Activated CD4-positive, CD25-positive, alpha-beta regulatory T cell (primary cell): ENCODE results near the gene SCLT1.

Source experiments
- DNase-seq, 4 experiments: peaks; one replicate each; lab custom pipeline; 2025; lab: John Stamatoyannopoulos, UW

The SCLT1 gene

DNA sequence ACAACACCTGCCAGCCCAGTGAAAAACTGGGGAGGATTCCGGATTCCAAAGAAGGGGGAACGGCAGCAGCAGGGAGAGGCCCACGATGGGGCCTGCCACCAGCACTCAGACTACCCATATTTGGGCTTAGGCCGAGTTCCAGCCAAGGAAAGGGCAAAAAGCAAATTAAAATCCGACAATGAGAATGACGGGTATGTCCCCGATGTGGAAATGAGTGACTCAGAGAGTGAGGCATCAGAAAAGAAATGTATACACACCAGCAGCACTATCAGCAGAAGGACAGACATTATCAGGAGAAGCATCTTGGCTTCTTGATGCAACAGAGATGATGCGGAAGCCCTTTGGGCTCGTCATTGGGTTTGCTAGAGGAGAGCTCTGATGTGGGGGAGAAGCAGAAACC lies 221.4 kb downstream of the SCLT1 start:
- DNase-seq, result no peak

DNA sequence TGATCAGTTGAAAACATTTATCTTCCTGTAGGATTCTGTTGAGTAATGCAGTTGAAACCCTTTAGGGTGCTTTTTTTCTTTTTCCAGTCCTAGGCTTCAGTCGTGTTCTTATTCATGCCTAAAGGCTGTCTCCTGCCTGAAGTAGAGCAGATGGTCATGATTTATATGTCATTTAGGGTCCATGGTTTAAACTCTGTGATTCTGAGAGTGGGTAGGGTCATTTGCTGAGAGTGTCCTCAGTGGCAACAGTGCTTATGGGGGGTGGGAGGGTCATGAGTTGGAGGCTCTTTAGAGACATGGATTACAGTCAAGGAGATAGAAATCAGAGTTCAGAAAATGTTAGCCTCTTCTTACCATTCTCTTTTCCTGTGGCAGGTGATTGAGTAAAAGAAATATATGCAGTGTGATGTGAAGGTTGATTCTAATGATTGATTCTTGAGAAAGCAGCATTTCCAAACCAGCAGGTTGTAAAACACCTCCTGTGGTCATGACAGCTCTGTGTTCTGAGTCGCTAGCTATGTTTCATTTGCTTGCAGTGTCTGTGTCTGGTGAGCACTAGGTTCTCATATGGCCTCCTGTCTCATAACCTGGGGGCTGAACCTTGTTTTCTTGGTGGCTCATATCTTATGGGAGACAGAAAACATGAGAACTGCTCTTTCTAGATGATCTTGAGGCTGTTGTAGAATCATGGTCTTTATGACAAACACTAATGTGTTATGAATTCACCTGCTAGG lies 223.4 kb downstream of the SCLT1 start:
- DNase-seq, result no peak

DNA sequence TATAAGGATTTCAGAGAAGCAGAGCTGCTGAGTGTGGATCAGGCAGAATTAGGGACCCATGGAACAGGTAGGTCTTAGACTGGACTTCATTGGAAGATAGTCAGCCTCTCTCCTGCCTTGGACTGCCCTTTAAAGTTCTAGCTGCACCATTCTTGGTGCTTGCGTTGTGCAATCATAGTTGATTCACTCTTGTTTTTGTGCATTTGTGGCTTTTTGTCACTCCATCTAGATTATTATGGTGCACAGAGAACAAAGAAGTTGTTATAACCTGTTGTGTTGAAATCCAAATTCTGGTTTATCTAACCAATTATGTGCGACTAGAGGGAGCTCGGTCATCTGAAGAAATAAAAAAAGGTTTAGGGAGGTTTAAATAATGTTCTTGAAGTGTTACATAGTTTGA lies 224.6 kb downstream of the SCLT1 start:
- DNase-seq, result no peak

DNA sequence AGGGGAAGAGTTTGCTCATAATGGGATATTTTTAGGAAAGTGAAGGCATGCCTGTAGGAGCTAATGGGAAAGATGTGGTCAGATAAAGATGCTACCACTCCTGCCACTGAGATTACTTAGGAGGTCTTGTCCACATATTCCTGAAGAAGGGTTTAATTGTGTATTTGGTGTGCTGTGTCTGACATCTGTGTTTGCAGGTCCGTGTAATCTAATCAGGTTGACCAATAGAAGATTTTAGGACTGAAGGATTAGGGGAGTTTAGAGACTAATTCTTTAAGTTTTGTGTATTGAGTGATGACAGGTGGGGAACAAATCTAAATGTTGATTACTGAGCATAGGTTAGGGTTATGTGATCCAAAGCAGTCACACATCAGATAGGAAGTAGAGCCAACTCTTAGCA lies 226.6 kb downstream of the SCLT1 start:
- no peak for DNase-seq

DNA sequence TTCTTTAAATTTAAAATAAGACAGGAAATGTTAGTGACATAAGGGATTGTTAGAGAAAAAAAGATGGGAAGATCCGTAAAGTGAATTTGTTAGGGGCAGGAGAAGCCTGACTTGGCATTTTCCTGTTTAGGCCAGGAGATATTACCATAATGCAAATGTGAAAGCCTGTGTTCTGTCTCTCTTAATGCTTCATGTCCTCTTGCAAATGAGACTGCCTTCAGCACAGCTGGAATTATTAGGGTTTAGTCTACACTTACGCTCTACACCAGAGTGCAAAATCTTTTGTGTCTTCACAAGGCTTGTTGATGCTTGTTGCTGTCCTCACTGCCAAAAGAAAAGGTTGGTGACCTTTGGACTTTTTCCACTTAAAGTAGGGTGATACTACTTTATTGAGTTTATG lies 227.1 kb downstream of the SCLT1 start:
- DNase-seq, result no peak

DNA sequence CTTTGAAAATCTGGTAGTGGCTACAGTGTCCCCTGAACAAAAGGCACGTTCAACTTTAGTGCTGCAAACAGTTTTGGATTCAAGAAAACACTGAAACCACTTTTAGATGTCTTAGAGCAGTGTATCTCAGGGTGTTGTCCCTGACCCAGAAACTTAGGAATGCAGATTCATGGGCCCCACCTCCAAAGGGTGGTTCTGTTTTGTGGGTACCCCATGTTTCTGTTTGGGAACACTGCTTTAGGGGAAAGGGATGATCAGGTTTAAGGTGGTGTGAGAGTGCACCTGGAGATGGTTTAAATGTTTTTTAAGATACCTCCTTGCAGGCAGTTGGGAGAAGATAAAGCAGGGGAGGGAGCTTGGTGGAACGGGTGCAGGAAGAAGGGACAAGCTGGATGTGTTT lies 228.2 kb downstream of the SCLT1 start:
- no peak for DNase-seq

DNA sequence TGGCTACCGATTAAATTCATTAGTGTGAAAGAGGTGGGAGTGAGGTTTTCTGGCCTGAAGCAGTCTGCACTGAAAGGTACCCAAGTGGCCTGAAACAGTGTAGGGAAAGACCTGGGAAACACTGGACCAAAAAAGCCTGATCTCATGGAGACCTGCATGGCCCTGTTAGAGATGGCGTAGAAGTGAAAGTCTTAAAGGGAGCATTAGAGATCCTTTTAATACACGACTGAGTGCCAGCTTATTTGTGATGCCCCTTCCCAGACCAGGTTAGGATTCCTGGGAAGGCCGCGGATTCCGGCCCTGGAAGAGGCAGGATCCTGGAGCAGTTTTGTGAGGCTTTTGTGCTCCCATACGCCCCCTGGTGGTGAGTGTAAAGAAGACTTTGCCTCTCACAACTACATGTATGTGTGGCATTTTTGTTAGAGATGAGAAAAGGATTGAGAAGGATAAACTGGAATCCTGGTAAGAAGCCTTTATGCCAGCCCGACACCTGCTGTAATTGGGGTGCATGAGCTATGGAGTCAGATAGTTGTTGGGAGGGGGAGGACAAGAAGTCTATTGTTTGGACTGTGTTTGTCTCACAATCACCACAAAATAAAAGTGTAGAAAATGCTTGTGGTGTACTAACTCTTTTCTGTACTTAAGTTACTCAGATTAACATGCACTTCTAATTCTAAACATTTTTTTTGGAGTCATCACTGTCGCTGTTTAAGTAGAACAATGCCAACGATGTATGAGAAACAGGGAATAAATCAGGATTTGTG lies 229.8 kb downstream of the SCLT1 start:
- DNase-seq, result peak; percentile 31 to 65 (median 52)

DNA sequence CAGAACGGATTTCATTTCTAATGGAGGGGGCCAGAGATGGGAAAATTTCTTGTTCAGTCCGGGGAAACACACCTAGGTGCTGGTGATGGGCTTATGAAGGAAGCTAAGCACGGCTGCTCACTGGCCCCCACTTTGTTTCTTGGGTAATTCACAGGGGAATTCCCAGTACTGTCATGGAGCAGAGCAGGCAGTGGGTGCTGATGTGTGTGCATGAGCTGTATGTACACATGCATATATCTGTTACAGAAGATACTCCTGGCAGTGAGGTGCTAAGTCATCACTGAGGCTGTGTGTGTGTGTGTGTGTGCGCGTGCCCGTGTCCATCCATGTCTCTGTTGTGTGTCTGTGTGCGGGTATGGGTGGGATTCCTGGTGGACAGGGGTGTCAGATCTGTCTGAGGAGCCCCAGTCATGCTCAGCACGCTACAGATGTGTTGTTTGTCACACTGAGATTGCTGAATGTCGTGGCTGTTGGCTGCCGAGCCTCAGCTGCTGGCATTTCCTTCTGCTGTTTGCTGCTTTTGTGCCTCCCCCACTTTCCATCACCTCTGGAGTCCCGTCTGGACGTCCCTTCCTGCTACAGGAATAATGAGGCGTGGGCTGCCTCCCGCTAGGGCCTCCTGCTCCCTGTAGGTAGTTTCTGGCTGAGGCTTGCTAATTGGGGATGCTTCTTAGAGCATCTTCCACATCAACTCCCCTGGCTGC lies 230.6 kb downstream of the SCLT1 start:
- DNase-seq, result peak in 1 of 4 experiments; percentile 12

DNA sequence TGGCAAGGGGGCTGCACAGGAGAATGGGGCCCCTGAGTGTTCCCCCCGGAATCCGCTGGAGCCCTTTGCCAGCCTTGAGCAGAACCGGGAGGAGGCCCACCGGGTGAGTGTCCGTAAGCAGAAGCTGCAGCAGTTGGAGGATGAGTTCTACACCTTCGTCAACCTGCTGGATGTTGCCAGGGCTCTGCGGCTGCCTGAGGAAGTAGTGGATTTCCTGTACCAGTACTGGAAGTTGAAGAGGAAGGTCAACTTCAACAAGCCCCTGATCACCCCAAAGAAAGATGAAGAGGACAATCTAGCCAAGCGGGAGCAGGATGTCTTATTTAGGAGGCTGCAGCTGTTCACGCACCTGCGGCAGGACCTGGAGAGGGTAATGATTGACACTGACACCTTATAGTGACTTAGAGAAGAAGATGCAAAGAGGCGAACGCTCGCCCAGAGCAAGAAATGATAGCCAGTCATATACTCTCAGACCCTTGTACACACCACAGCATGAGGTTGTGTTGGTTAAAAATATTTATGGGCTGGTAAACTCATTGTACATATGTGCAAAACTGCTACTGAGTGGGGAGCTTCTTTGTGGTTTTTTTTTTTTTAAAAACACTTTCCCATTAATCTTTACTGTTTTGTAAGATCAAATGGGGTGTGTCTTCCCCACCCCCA lies 231.4 kb downstream of the SCLT1 start:
- no peak for DNase-seq

DNA sequence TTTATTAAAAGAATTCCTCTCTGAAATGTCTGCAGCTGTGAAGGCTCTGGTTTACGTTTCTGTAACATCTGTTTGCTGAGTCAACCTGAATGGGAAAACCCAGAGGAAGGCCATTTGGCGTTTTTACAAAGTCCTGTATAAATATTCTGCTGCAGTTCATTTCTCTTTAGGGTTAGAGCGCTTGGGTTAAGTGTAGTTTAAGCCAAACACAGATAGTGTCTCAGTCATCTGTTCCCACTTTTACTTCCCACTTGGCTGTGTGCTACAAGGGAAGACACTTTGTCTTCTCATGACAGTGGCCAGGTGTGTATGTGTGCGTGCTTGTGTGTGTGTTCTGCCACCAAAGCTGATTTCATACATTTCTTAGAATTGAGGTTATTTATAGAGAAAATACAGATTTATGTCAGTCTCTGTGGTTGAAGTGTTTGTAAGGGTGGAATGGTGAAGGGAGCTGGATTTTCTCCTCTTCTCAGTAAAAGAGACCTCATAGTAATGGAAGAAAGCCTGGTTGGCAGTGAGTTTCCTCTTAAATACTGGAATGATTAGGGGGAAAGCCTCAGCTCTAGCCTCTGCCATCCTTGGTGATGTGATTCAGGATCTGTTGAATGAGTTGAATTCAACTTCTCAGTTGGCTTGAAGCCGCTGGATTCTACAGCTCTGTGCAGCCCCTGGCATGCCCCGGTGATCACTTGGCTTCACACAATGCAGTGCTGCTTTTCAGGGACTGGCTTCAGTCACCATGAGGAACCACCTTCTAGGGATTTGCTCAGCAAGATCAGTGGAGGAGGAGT lies 233.3 kb downstream of the SCLT1 start:
- DNase-seq, result no peak

DNA sequence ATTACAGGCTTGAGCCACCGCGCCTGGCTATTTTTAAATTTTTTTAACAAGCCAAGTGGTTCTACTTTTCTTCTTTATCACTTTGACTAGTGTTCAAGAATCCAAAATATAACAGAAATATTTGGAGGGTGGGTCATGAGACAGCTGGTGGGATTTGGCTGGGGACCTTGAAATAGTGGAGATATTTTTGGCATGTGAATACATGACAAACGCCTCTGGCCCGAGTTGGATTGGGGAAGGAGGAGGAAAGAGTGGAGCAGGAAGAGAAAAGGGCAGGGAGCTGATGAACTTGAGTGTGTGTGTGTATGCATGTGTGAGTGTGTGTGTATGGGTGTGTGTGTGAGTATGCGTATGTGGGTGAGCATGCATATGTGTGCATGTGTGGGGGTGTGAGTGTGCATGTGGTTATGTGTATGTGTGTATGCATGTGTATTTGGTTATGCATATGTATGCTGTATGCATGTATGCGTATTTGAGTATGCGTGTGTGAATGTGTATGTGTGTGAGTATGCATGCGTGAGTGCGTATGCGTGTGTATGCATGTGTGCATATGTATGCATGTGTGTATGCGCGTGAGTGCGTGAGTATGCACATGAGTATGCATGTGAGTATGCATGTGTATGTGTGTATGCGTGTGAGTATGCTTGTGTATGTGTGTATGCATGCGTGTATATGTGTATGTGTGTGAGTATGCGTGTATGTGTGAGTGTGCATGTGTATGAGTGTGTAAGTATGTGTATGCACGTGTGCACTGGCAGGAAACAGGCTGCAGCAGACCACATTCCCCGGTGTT lies 234.3 kb downstream of the SCLT1 start:
- no peak for DNase-seq

DNA sequence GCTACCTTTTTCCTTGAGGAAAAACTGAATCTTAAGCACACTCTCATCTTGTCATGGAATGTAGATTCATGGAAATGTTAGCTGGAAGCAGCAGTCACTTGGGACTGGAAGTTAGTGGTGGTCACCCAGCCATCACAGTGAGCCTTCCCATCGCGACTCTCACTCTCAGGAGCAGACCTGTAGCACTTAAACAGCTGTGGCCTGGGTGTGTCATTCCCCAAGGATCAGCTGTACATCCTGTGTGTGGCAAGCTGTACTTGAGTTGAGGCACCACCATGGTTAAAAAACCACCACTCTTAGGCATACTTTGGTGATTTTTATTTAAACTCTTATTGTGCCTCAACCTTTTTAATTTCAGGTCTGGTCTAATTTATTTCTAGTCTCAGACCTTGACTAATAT lies 237.1 kb downstream of the SCLT1 start:
- DNase-seq, result no peak

DNA sequence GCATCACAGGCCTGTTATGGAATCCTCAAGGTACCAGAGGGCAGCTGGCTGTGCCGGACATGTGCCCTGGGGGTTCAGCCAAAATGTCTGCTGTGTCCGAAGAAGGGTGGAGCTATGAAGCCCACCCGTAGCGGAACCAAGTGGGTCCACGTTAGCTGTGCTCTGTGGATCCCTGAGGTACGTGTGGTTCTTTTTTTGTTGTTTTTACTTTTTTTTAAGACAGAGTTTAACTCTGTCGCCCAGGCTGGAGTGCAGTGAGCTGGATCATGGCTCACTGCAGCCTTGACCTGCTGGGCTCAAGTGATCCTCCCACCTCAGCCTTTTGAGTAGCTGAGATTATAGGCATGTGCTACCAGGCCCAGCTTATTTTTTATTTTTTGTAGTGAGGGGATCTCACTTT lies 237.7 kb downstream of the SCLT1 start:
- DNase-seq, result no peak

DNA sequence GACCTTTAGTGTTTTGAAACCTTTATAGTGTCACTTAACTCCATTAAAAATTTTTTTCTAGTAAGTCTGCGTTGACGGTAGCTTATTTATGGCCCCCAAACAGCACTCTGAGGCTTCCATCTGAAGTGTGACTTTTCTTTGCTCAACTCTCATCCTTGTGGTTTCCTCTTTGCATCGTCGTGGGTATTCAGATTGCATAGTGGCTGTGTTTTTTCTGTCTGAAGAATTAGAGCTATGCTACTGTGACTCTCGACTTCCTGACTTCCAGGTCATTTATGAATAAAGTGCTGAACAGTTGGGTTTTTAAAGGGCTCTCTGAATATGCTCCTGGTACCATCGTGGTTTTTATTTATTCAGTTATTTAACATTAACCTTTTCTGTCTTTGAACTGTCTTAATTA lies 238.9 kb downstream of the SCLT1 start:
- no peak for DNase-seq

DNA sequence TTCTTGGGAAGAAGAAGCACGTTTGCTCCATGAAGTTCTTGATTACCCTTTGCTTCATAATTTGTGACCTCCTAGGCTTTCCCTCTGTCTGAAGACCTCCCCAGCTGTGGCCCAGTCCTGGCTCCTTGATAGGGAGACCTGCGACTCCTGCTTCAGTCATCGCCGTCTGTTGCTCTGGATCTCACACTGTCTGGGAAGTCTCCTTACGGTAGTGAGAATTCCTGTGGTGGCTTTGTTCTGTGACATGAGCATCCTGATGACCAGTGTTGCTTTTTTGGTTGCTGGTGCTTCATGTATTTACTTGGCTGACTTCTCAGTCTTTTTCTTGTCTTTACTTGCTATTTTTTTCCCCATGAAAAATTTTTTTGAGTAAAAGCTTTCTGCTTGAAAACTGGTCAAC lies 239.6 kb downstream of the SCLT1 start:
- no peak for DNase-seq

DNA sequence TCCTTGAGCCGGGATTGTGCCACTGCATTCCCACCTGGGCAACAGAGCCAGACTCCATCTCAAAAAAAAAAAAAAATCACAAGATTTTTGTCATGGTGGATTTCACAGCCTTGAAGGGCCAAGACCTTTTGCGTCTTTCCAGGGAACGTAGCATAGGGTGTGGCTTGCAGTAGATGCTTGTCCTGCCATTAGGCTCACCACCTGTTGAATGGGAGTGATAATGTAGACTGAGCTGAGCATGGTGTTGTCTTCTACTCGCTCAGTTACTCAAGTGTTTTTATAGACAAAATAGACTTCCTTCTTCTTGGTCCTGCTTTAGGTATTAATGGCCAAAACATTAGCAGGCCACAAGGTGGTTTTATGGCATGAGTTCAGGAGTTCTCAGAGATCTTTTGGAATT lies 243.1 kb downstream of the SCLT1 start:
- no peak for DNase-seq

DNA sequence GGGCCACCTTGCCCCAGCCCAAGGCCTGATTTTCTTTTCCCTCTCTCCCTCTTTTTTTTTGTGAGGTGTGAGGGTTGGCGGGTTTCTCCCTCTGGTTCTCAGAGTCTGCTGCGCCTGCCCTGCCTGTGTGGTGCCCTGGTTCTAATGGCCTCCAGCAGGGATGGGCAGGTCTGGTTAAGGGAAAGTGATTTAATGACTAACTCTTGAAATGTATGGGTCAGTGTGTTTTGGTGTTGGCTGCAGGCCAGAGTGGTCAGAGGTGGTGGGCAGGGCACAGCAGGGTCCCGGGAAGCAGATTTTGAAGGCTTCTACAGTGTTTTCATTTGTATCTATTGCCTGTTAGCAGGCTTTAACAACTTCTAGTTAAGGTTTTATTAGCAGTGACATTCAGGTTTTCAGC lies 244.9 kb downstream of the SCLT1 start:
- no peak for DNase-seq

DNA sequence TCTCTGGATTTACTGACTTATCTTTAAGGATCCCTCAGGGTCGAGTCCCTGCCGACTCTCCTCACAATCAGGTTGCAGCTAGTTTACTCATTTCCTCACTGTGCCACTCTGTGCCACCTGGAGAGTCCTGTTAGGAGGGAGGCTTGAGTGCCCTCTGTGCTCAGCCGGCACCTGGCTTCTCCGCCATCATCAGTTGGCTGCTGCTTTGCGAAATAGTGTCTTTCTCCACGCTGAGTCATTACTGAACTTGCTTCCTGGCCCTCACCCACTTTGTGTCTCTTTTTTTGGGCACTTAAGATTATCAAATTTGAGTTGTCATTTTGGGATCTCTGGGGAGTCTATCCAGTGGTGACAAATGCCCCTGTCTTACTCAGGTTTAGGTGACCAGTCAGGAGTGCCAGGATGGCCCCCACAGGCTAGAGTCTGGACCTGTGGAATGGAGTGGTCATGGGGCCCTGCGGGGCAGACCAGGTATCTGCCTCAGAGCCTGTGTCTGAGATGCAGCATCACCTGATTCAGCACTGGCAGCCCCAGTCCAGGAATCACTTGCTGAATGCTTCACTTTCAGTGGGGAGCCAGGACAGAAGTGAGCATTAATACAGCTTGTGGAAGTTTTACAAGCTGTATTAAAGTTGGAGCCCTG lies 246.1 kb downstream of the SCLT1 start:
- no peak for DNase-seq

DNA sequence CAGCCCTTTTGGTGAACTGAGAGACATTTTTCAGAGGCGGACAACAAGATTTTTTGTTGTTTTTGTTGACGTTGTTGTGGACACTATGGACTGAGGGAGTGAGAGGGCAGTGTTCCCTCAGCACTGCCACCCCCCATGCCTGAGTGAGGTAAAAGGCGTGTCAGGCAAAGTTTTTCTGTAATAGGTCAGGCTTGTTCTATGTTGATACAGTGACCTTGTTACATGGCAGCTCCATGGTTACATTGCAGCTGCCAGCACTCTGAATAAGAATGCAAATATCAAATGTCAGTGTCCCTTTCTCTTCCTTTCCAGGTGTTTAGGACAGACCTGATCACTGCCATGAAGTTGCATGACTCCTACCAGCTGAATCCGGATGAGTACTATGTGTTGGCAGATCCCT lies 247.3 kb downstream of the SCLT1 start:
- no peak for DNase-seq

DNA sequence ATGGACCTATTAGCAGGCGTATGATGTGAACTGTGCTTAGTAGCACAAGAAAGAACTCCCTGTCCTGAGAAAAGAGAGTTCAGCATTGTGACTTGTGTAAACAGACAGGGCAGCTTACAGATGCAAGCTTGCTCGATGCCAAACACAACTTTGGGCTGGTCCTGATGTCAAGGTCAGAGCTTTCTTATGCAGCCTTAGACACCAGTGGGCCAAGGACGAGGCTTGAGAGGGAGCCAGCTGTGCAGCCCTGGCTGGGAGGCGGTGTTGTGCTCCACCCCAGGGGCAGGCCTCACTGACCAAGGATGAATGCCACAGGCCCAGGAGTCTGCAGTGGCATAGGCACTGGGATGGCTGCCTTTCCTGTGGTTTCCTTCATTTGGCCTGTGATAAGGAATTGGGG lies 248.4 kb downstream of the SCLT1 start:
- no peak for DNase-seq
